KMS-11 (cell line): ENCODE data around the gene ADORA1.

Experiments used
- H2AFZ ChIP-seq: fragments of 200-600 bp; sonication (generic); 2 replicates; pipeline ENCODE4 v1.6.1; 2016; ENCODE audit warnings: antibody characterized with exemption, mixed run types, low read depth
- H3K27ac ChIP-seq: fragments of 200-600 bp; sonication (generic); 2 replicates; pipeline ENCODE4 v1.6.1; 2016; ENCODE audit warnings: mild to moderate bottlenecking, mixed run types
- H3K27me3 ChIP-seq: fragments of 200-600 bp; sonication (generic); 2 replicates; pipeline ENCODE4 v1.6.1; 2017; ENCODE audit warnings: mild to moderate bottlenecking, low read depth, mixed run types, moderate library complexity; ENCODE audit not compliant: insufficient read depth
- H3K36me3 ChIP-seq: fragments of 200-600 bp; sonication (generic); 2 replicates; pipeline ENCODE4 v1.6.1; 2017; ENCODE audit warnings: mild to moderate bottlenecking, mixed run types; ENCODE audit not compliant: insufficient read depth
- H3K4me1 ChIP-seq: fragments of 200-600 bp; sonication (generic); 2 replicates; pipeline ENCODE4 v1.6.1; 2016; ENCODE audit warnings: mild to moderate bottlenecking, low read depth, mixed run types; ENCODE audit not compliant: poor library complexity, severe bottlenecking
- H3K4me2 ChIP-seq: fragments of 200-600 bp; sonication (generic); 2 replicates; pipeline ENCODE4 v1.7.0; 2016; ENCODE audit warnings: mild to moderate bottlenecking, mixed run types
- H3K4me3 ChIP-seq: fragments of 200-600 bp; sonication (generic); IDR thresholded peaks from 2 replicates; pipeline ENCODE4 v1.6.1; 2017; ENCODE audit warnings: low read depth, low read length, mixed read lengths; ENCODE audit not compliant: insufficient read depth
- H3K79me2 ChIP-seq: fragments of 200-600 bp; sonication (generic); 2 replicates; pipeline ENCODE4 v1.6.1; 2016; ENCODE audit warnings: low read depth, mixed run types; ENCODE audit not compliant: insufficient read depth
- H3K9ac ChIP-seq: fragments of 200-600 bp; sonication (generic); 2 replicates; pipeline ENCODE4 v1.6.1; 2016; ENCODE audit warnings: mild to moderate bottlenecking, mixed run types
- H4K20me1 ChIP-seq: fragments of 200-600 bp; sonication (generic); 2 replicates; pipeline ENCODE4 v1.6.1; 2016; ENCODE audit warnings: mild to moderate bottlenecking, mixed run types; ENCODE audit not compliant: insufficient read depth
- CTCF ChIP-seq: fragments of 200-600 bp; sonication (generic); conservative IDR thresholded peaks from 2 replicates; pipeline ENCODE4 v1.6.1; 2017; ENCODE audit warnings: low read depth, mild to moderate bottlenecking, antibody characterized with exemption, low read length, moderate library complexity, mixed read lengths

The ADORA1 gene

GRCh38 chr1:203116091-203116820 is 11.3 kb upstream of the ADORA1 start:
- no peak overlapping the region for H3K4me3 ChIP-seq
- TF ChIP-seq CTCF = no peak
- H3K27me3 ChIP-seq = no peaks in the 10 kb centered on the region; the same call in 1 of the 2 replicates
- no peak overlapping the region for H3K9ac ChIP-seq
- no peak overlapping the region for H3K27ac ChIP-seq
- H2AFZ ChIP-seq = no peak overlapping the region
- H3K4me2 ChIP-seq = no peak overlapping the region
- H3K4me1 ChIP-seq = no peaks in the 10 kb centered on the region
- no peaks in the 10 kb centered on the region for H3K79me2 ChIP-seq
- H4K20me1 ChIP-seq = no peaks in the 10 kb centered on the region
- H3K36me3 ChIP-seq = no peaks in the 10 kb centered on the region

DNA sequence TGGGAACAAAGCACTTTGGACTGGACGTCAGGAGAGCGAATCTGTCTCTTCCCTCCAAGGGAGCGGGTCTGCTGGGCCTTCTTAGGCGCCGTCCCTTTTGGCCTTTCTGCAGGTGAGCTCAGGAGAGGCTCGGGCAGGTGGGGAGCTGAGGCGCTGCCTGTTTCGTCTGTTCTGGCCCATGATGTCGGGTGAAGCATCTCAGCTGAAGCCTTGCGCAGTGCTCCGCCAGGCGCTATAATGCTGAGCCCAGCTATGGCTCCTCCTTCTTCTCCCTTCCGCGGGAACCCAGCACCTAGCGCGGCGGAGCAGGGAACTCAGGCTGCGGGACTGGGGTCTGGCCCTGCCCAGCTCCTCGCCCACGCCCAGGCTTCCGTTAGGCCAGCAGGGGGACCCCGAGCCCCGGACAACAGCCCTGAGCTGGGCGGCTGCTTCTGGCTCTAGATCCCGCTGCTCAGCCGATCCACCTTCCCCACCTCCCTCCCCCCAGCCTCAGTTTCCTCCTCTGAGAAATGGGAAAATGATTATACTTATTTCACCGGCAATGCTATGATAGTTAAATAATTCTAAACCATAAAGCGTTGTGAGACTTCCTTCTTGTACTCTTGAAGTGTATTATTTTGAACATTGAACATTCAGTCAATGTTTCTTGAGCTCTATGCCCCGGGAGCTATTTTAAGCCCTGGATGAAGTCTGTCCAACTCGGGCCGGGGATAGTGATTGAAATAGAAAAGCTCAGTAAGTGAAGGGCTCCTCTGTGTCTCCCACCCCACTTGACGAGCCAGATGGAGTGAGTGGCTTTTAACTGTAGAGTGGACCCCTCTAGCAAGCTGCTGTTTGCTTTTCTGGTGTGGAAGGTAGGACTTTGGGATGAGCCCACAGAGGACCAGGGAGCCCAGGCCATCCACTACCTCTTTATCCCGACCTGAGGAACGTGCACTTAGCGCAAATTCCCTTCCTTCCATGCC is 9.6 kb upstream of the ADORA1 start:
- Histone ChIP-seq H4K20me1 (no peaks in the 10 kb centered on the region), H3K27me3 (peaks cover 6% of the 10 kb centered on the region; the same call in 1 of the 2 replicates), H2AFZ (no peak overlapping the region), H3K4me3 (no peak overlapping the region), H3K4me1 (no peaks in the 10 kb centered on the region), H3K27ac (no peak overlapping the region), H3K4me2 (no peak overlapping the region), H3K79me2 (no peaks in the 10 kb centered on the region), H3K9ac (no peak overlapping the region), H3K36me3 (no peaks in the 10 kb centered on the region)
- TF ChIP-seq CTCF = 0 out of 2 replicates have a peak, but pooled peaks have one; percentile 19

- no peak overlapping the region for H3K4me3 ChIP-seq
- no peaks in the 10 kb centered on the region for H3K36me3 ChIP-seq
- H3K27me3 ChIP-seq = peaks cover 25% of the 10 kb centered on the region; the same call in 1 of the 2 replicates
- H3K27ac ChIP-seq = no peak overlapping the region
- no peaks in the 10 kb centered on the region for H4K20me1 ChIP-seq
- no peaks in the 10 kb centered on the region for H3K79me2 ChIP-seq
- H3K4me1 ChIP-seq = no peaks in the 10 kb centered on the region
- TF ChIP-seq CTCF = no peak
- no peak overlapping the region for H3K9ac ChIP-seq
- no peak overlapping the region for H3K4me2 ChIP-seq
- H2AFZ ChIP-seq = no peak overlapping the region
Measured at GRCh38 chr1:203120325-203121153, 7.0 kb upstream of the ADORA1 start.
